ENCODE results near the gene ADCY7. TPM values are rescaled to one million over a fixed set of nuclear protein-coding genes. Genes with fewer than 3 reads are reported as not detected.

The ADCY7 gene
- total RNA-seq, 1 donor from 2014 or later = 8.8 TPM

GRCh38 chr16:50267151-50267631 lies 840 bp downstream of the ADCY7 start:
- DNase-seq (ENCODE audit: low read depth, low spot score) = no peak
- Mint-ChIP-seq H3K27ac (ENCODE audit: unreplicated experiment) (no peak overlapping the region), H3K36me3 (ENCODE audit: low read depth) (no peaks in the 10 kb centered on the region), H3K4me3 (no peak overlapping the region), H3K27me3 (ENCODE audit: low read depth) (peaks cover 17% of the 10 kb centered on the region), H3K4me1 (peaks cover 26% of the 10 kb centered on the region), H3K9me3 (no peaks in the 10 kb centered on the region)
- no peak for TF ChIP-seq CTCF (conservative IDR thresholded peaks at IDR 0.05)

- no peak for TF ChIP-seq CTCF (conservative IDR thresholded peaks at IDR 0.05)
- Mint-ChIP-seq H3K36me3 (ENCODE audit: low read depth) (no peaks in the 10 kb centered on the region), H3K27ac (ENCODE audit: unreplicated experiment) (no peak overlapping the region), H3K9me3 (no peaks in the 10 kb centered on the region), H3K27me3 (ENCODE audit: low read depth) (peaks cover 17% of the 10 kb centered on the region), H3K4me3 (no peak overlapping the region), H3K4me1 (peaks cover 31% of the 10 kb centered on the region)
- no peak for DNase-seq (ENCODE audit: low read depth, low spot score)
Observed at GRCh38 chr16:50267651-50268050, 1.3 kb downstream of the ADCY7 start.

GRCh38 chr16:50268352-50268751 lies 2.0 kb downstream of the ADCY7 start:
- no peak for DNase-seq (ENCODE audit: low read depth, low spot score)
- H3K36me3 Mint-ChIP-seq (ENCODE audit: low read depth) = no peaks in the 10 kb centered on the region
- H3K27ac Mint-ChIP-seq (ENCODE audit: unreplicated experiment) = no peak overlapping the region
- H3K4me3 Mint-ChIP-seq = no peak overlapping the region
- H3K9me3 Mint-ChIP-seq = no peaks in the 10 kb centered on the region
- peaks cover 12% of the 10 kb centered on the region for H3K27me3 Mint-ChIP-seq (ENCODE audit: low read depth)
- TF ChIP-seq CTCF (conservative IDR thresholded peaks at IDR 0.05) = no peak
- H3K4me1 Mint-ChIP-seq = peaks cover 35% of the 10 kb centered on the region

GRCh38 chr16:50269061-50269705 lies 2.8 kb downstream of the ADCY7 start:
- TF ChIP-seq CTCF (conservative IDR thresholded peaks at IDR 0.05) = no peak
- H3K36me3 Mint-ChIP-seq (ENCODE audit: low read depth) = no peaks in the 10 kb centered on the region
- peaks cover 32% of the 10 kb centered on the region for H3K4me1 Mint-ChIP-seq
- no peak overlapping the region for H3K27ac Mint-ChIP-seq (ENCODE audit: unreplicated experiment)
- H3K27me3 Mint-ChIP-seq (ENCODE audit: low read depth) = peaks cover 4% of the 10 kb centered on the region
- no peak overlapping the region for H3K4me3 Mint-ChIP-seq
- DNase-seq (ENCODE audit: low read depth, low spot score) = no peak
- no peaks in the 10 kb centered on the region for H3K9me3 Mint-ChIP-seq

GRCh38 chr16:50269769-50270509 lies 3.6 kb downstream of the ADCY7 start:
- Mint-ChIP-seq H3K27me3 (ENCODE audit: low read depth) (peaks cover 4% of the 10 kb centered on the region), H3K27ac (ENCODE audit: unreplicated experiment) (peak overlapping the region; percentile 43), H3K9me3 (no peaks in the 10 kb centered on the region), H3K4me3 (no peak overlapping the region), H3K36me3 (ENCODE audit: low read depth) (no peaks in the 10 kb centered on the region), H3K4me1 (peaks cover 27% of the 10 kb centered on the region)
- no peak for DNase-seq (ENCODE audit: low read depth, low spot score)
- no peak for TF ChIP-seq CTCF (conservative IDR thresholded peaks at IDR 0.05)

All from neural crest cell (in vitro differentiated cells).